Activated CD4-positive, alpha-beta T cell treated with anti-CD3 and anti-CD28 coated beads, Interleukin-2, amount 50 U/mL, for 1 hour (primary cell): Measurements from ENCODE around the gene PCDHAC1.
"Not testable (repeated sequence)": the region's sequence is repeated elsewhere in the genome, so short reads cannot be mapped to it uniquely, and the experiment has no call there.

ENCODE experiments used
- DNase-seq: peaks from one replicate; pipeline ENCODE4 v3.0.0-alpha.2; 2020

Gene PCDHAC1, protein sequence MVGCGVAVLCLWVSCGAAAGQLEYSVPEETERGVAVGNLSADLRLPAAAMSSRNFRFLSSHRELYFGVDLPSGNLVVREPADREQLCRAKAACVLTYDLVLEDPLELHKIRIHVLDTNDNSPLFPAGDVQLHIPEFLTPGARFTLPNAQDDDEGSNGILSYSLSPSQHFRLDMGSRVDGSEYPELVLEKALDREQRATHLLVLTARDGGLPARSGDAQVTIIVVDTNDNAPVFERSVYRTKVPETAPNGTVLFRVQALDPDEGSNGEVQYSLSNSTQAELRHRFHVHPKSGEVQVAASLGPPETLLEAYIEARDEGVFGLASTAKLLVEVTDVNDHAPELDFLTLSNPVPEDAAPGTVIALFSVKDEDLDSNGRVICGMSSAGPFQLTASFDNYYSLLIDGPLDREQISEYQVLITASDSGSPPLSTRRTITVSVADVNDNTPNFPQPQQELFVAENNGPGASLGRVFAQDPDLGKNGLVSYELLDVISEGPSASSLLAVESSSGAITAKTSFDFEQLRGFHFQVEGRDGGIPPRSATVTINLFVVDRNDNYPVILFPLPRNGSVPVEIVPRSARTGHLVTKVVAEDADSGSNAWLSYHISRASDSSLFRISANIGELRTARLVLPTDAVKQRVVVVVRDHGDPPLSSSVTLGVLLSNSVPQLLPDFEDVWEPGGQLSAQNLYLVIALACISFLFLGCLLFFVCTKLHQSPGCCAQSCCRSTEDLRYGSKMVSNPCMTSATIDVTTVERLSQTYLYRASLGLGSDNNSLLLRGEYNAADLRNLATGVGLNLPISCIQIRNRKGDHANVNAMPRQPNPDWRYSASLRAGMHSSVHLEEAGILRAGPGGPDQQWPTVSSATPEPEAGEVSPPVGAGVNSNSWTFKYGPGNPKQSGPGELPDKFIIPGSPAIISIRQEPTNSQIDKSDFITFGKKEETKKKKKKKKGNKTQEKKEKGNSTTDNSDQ

DNA sequence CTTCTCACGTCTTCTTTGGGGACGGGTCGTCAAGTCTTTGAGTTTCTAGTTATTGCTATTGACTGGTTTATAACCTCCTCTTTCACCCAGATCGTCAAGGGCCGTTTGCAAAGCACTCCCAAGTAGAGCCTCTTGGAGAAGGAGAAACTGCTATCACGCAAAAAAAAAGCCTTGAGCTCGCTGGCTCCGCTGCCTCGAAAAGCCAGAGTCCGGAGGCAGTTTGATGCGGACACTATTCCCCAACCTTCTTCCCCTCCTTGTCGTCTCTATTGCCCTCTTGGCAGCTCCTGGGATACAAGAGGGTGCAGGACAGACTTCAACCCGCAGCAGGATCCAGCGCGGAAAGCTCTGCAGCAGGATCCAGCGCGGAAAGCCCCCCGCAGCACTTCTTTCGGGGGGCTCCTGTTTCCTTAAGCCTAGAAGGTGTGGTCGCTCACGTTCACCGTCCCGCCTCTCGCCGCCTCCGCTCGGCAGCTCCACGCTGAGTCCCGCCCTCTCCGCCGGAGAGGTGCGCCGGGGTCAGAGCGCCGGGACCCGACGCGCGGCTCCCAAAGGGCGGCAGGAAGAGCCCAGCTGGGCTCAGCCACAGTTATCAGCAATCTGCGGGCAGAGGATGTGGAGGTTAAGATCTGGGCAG lies at the start of gene PCDHAC1:
Gene PCDHAC1 (plus strand): TSS at position 494 of the 637 bp plus-strand sequence. CDS start 594 bp downstream, outside the sequence.
- DNase-seq, result no peak

DNA sequence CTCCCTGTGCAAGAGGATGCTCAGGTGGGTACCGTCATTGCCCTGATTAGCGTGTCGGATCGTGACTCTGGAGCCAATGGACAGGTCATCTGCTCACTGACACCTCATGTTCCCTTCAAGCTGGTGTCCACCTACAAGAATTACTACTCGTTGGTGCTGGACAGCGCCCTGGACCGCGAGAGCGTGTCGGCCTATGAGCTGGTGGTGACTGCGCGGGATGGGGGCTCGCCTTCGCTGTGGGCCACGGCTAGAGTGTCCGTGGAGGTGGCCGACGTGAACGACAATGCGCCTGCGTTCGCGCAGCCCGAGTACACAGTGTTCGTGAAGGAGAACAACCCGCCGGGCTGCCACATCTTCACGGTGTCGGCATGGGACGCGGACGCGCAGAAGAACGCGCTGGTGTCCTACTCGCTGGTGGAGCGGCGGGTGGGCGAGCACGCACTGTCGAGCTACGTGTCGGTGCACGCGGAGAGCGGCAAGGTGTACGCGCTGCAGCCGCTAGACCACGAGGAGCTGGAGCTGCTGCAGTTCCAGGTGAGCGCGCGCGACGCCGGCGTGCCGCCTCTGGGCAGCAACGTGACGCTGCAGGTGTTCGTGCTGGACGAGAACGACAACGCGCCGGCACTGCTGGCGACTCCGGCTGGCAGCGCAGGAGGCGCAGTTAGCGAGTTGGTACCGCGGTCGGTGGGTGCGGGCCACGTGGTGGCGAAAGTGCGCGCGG lies 49.4 kb upstream of the PCDHAC1 start:
- DNase-seq, result not testable (repeated sequence)

DNA sequence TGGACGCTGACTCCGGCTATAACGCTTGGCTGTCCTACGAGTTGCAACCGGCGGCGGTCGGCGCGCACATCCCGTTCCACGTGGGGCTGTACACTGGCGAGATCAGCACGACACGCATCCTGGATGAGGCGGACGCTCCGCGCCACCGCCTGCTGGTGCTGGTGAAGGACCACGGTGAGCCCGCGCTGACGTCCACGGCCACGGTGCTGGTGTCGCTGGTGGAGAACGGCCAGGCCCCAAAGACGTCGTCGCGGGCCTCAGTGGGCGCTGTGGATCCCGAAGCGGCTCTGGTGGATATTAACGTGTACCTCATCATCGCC lies 48.9 kb upstream of the PCDHAC1 start:
- no peak for DNase-seq

DNA sequence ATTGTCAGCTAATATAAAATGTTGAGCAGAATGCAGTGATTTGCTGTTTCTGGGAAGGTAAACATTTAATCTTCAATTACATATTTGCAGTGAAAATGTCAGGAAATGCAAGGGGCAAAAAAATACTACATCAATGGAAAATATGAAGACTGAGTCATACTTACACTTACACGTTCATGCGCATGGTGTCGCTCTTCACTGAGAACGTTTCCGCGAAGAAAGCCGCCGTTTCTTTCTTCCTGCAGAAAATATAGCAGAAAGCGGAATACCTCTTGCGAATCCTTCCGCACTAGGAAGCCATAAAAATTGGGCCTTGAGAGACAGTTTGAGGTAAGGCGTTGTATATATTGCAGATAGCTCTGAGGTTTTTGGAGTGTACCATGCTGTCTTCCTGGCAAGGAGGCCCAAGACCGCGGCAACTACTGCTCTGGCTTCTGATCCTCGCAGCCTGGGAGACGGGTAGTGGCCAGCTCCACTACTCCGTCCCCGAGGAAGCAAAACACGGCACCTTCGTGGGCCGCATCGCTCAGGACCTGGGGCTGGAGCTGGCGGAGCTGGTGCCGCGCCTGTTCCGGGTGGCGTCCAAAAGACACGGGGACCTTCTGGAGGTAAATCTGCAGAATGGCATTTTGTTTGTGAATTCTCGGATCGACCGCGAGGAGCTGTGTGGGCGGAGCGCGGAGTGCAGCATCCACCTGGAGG lies 44.1 kb upstream of the PCDHAC1 start, which contains the start of gene PCDHA13:
Gene PCDHA13 (plus strand): TSS at position 236 of the 702 bp plus-strand sequence. CDS start 145 bp downstream, at position 381.
- no peak for DNase-seq

DNA sequence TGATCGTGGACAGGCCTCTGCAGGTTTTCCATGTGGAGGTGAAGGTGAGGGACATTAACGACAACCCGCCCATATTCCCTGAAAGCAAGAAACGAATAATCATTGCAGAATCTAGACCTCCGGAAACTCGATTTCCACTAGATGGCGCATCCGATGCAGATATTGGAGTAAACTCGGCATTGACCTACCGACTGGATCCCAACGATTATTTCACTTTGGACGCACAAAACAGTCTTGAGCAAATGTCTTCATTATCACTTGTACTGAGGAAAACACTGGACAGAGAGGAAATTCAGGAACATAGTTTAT lies 43.6 kb upstream of the PCDHAC1 start:
- no peak for DNase-seq

DNA sequence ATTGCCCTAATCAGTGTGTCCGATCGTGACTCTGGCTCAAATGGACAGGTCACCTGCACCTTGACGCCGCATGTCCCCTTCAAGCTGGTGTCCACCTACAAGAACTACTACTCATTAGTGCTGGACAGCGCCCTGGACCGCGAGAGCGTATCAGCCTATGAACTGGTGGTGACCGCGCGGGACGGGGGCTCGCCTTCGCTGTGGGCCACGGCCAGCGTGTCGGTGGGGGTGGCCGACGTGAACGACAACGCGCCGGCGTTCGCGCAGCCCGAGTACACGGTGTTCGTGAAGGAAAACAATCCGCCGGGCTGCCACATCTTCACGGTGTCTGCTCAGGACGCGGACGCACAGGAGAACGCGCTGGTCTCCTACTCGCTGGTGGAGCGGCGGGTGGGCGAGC lies 42.7 kb upstream of the PCDHAC1 start:
- no peak for DNase-seq

DNA sequence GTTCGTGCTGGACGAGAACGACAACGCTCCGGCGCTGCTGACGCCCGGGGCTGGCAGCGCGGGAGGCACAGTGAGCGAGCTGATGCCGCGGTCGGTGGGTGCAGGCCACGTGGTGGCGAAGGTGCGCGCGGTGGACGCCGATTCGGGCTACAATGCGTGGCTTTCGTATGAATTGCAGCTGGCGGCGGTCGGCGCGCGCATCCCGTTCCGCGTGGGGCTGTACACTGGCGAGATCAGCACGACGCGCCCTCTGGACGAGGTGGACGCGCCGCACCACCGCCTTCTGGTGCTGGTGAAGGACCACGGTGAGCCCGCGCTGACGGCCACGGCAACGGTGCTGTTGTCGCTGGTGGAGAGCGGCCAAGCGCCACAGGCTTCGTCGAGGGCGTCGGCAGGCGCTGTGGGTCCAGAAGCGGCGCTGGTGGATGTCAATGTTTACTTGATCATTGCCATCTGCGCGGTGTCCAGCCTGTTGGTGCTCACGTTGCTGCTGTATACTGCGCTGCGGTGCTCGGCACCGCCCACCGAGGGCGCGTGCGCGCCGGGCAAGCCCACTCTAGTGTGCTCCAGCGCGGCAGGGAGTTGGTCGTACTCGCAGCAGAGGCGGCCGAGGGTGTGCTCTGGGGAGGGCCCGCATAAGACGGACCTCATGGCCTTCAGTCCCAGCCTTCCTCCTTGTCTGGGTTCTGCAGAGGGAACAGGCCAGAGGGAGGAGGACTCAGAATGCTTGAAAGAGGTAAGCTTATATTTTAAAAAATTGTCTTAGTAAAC lies 42.0 kb upstream of the PCDHAC1 start:
- DNase-seq, result no peak

DNA sequence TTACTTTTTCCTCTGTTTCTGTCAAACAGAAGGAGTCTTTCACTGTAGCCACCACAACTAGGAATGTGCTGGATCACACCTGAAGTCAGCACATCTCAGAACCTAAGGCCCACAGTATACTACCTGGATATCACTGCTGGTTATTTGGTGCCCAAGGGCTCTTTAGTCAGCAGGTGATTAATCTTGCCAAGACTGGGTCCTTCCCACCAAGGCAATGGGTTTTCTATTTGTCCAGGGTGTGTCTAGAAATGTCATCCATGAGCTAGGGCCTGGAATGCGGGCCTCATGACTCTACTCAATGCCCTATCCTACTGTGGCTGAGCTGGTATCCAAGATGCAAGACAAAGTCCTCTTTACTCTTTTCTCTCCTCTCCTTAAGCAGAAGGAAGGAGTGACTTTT lies 9.8 kb upstream of the PCDHAC1 start:
- no peak for DNase-seq

DNA sequence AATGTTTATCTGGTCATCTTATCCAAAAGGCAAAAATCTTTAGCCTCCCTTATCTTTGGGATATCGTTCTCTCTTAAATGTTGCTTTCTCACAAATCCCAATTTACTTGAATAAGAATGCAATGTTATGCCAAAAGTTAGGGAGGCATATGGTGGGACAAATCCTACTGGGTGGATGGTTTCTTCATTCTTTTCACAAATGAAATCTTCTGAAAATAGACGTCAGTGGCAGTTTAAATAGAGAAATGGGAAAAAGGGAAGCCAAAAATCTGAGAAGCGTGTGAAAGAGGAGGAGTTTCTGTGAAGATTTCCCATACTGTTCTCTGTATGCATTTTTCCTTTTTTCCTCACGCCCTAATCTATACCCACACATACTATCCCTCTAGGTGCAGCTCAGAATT lies 2.5 kb upstream of the PCDHAC1 start:
- no peak for DNase-seq

DNA sequence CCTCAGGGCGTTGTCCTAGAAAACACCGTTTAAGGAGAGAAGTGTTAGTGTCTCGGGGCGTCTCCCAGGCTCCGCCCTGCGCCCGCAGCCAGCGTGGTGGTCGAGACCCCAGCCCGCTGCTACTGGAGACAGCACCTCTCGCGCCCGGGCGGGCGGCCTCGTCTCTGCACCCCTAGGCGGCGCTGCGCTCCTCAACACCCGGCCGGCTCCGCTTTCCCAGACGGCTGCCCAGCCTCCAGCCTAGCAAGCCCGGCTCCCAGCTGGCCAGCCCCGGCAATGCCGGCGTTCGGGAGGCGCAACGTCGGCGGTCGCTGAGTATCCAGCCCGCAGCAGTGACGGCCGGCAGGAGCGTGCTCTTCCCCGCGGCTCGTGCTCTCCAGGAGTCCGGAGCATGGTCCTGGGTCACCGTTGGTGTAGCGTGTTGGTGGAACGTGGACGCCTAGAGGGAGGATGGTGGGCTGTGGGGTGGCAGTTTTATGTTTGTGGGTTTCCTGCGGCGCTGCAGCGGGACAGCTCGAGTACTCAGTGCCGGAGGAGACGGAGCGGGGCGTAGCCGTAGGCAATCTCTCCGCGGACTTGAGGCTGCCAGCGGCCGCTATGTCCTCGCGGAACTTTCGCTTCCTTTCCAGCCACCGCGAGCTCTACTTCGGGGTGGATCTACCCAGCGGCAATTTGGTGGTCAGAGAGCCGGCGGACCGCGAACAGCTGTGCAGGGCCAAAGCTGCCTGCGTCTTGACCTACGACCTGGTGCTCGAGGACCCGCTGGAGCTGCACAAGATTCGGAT lies 536 bp downstream of the PCDHAC1 start:
- DNase-seq, result no peak

DNA sequence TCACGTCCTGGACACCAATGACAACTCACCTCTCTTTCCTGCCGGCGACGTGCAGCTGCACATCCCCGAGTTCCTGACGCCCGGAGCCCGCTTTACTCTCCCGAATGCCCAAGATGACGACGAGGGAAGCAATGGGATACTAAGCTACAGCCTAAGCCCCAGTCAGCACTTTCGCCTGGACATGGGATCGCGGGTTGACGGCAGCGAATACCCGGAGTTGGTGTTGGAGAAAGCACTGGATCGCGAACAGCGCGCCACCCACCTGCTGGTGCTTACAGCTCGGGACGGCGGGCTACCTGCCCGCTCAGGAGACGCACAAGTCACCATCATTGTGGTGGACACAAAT lies 1.1 kb downstream of the PCDHAC1 start:
- DNase-seq, result no peak

DNA sequence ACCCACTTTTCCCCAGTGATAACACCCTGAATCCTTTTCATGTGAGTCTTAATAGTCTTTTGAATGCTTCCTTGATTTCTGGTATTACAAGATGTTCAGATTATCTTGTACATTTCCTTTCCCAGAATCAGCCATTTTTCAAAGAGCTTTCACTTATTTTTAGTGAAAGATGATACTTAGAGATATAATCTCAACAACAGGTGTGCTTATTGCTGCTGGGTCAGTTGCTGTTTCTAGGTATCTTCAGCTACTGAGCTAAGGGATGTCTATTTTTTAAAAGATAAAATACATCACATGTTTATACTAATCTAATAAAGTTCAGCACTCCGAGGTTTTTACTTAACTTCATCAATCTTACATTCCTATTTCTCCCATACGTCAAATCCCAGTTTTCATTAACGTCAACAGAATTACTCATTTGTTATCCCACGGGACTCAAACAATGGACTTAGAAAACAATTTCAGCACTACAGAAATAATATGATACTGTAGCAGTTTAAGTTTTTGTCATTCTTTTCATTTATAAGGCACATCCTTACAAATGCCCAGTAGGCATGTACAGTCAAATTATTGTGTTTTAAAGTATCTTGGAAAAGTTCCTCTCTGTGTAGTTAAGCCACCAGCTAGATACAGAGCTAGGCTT lies 9.0 kb downstream of the PCDHAC1 start:
- DNase-seq, result no peak

DNA sequence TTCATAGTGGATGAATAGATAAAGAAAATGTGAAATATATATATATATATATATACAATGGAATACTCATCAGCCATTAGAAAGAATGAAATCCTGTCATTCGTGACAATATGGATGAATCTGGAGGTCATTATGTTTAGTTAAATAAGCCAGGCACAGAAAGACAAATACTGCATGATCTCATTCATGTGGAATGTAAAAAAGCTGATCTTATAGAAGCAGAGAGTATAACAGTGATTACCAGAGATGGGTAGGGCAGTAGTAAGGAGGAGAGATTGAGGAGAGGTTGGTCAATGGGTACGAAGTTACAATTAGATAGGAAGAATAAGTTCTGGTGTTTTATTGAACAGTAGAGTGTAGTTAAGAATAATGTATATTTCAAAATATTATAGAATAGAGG lies 20.5 kb downstream of the PCDHAC1 start:
- DNase-seq, result no peak

DNA sequence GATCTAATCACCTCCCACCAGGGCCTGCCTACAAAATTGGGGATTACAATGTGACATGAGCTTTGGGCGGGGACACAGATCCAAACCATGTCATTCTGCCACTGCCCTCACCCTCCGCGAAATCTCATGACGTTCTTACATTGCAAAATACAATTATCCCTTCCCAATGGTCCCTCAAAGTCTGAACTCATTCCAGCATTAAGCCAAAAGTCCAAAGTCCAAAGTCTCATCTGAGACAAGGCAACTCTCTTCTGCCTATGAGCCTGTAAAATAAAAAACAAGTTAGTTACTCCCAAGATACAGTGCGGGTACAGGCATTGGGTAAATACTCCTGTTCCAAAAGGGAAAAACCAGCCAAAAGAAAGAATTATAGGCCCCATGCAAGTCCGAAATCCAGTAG lies 25.5 kb downstream of the PCDHAC1 start:
- no peak for DNase-seq

DNA sequence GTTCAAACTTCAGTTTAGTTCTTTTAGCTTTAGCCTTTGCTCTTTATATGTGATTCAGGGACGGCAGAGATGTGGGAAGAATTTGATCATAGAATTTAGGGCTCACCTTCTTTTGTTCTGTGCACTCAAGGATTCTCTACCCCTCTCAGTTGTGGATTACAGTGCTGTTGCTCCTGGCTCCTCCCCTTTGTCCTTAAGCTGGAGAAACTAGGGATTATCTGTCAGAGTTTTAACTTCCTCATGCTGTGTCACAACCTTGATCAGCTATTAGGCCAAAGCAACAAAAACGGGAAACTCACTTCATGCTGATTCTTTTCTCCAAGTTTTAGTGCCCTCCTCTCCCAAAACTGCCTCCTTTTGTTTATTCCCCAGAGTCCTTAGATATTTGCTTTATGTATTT lies 27.1 kb downstream of the PCDHAC1 start:
- DNase-seq, result no peak

DNA sequence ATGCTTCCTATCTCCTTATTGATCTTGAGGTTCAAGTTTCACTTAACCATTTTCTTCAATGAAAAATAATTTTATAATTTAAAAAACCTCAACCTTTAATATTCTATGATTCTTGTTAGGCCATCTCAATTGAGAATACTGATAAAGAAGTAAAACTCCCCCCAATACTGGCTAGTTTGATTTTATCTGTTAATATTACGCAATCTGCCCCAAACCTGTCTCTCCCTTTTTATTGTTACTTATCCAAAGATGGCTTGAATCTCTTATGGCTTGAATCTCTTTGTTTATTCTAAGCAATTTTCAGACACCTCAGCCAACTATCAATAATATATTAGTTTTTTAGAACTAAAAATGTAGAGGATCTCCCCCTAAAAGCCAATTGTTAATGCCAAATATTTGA lies 36.1 kb downstream of the PCDHAC1 start:
- no peak for DNase-seq

DNA sequence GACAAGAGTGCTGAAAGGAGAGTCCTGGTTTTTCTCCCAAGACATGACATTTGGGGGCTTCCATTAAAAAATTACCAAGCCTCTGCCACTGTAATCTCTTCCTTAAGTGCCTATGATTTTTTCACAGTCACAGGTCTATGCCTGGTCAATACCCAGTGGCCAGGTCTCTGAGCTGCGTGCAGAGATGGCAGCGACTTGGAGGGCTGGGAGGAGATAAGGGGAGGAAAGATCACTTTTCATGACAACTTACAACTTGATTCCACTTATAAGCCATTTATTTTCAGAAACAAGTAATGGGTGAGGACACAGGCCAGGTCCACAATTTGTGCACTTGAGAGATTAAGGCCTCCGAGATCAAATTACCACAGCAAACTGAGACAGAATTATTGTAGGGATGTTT lies 38.3 kb downstream of the PCDHAC1 start:
- no peak for DNase-seq

DNA sequence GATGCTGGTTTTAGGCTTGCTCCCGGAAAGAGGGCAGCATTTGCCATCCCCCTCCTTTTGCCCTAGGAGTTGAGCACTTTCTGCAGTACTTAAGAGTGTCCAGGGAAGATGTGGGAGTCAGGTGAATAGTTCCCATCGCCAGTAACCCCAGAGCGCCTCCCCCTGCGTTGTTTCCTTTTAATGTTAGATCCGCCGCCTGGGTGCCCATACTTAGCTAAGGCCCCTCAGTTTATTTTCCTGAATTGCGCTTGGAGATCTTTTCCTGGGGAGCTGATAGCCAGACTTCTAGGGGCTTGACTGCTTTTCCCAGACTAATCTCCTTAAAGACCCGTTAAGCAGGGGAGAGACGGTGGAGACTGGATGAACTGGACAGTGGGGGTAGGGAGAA lies 39.8 kb downstream of the PCDHAC1 start:
- DNase-seq, result no peak

DNA sequence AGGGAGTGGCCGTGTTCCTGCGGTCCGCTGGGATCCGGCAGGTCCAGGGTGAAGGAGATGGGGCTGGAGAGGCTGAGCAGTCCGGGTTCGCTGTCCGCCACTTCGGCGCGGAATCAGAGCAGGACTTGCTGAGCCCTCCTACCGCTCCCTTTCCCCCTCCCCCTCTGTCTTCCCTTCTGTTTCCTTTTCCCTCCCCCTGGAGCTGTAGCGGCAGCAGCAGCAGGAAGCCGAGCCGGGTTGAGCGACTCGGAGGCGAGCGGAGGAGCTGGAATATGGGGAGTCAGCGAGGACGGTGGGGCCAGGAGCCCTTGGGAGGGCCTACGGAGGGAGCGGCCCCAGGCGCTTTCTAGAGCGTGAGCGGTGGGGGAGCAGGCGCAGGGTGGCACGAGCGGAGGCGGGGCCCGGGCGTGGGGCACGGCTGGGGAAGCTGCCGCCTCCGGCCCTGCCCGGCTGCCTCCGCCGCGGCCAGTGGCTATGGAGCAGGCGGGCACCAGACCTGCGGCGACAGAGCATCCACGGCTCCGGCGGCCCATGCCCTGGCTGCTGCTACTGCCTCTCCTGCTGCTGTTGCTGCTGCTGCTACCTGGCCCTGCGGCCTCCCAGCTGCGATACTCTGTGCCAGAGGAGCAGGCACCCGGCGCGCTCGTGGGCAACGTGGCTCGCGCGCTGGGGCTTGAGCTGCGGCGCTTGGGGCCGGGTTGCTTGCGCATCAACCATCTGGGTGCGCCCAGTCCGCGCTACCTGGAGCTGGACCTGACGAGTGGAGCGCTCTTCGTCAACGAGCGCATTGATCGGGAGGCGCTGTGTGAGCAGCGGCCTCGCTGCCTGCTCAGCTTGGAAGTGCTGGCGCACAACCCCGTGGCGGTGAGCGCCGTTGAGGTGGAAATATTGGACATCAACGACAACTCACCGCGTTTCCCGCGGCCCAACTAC lies 40.5 kb downstream of the PCDHAC1 start, which contains the start of gene PCDHAC2:
Gene PCDHAC2 (plus strand): TSS at position 184 of the 933 bp plus-strand sequence. CDS start 291 bp downstream, at position 475.
- no peak for DNase-seq
